Putamen (tissue), 1 donor: ENCODE data around the gene COL4A1.
"Not testable (repeated sequence)": the region's sequence is repeated elsewhere in the genome, so short reads cannot be mapped to it uniquely, and the experiment has no call there.

ENCODE experiments used
- DNase-seq: peaks from one replicate; pipeline ENCODE4 v3.0.0-alpha.2; 2016; ENCODE audit warnings: low spot score

COL4A1 gene

GRCh38 chr13:110323172-110323891 lies 16.4 kb upstream of the COL4A1 start:
- no peak for DNase-seq

- DNase-seq, result no peak
These were observed 15.8 kb upstream of the COL4A1 start for GRCh38 chr13:110322828-110323171.

- DNase-seq, result no peak
These were observed 15.3 kb upstream of the COL4A1 start for GRCh38 chr13:110322126-110322827.

- not testable (repeated sequence) for DNase-seq
These were observed 14.6 kb upstream of the COL4A1 start for GRCh38 chr13:110321573-110321972.

- no peak for DNase-seq
These were observed 13.7 kb upstream of the COL4A1 start for GRCh38 chr13:110320645-110321044.

- DNase-seq, result no peak
These were observed 13.0 kb upstream of the COL4A1 start for GRCh38 chr13:110319774-110320509.

- no peak for DNase-seq
These were observed 12.4 kb upstream of the COL4A1 start for GRCh38 chr13:110319397-110319773.

- DNase-seq, result no peak
These were observed 12.0 kb upstream of the COL4A1 start for GRCh38 chr13:110318920-110319319.

- no peak for DNase-seq
These were observed 10.7 kb upstream of the COL4A1 start for GRCh38 chr13:110317496-110318195.

GRCh38 chr13:110317093-110317492 lies 10.1 kb upstream of the COL4A1 start:
- no peak for DNase-seq

GRCh38 chr13:110316196-110316595 lies 9.2 kb upstream of the COL4A1 start:
- DNase-seq, result no peak

GRCh38 chr13:110314516-110315245 lies 7.7 kb upstream of the COL4A1 start:
- no peak for DNase-seq

GRCh38 chr13:110313733-110314132 lies 6.8 kb upstream of the COL4A1 start:
- DNase-seq, result not testable (repeated sequence)

GRCh38 chr13:110313261-110313660 lies 6.3 kb upstream of the COL4A1 start:
- DNase-seq, result not testable (repeated sequence)

GRCh38 chr13:110312339-110313031 lies 5.5 kb upstream of the COL4A1 start:
- DNase-seq, result no peak

- DNase-seq, result no peak
These were observed 4.7 kb upstream of the COL4A1 start for GRCh38 chr13:110311443-110312338.

GRCh38 chr13:110310541-110311442 lies 3.8 kb upstream of the COL4A1 start:
- no peak for DNase-seq

GRCh38 chr13:110309661-110310524 lies 2.9 kb upstream of the COL4A1 start:
- no peak for DNase-seq
